Anterior cingulate cortex (tissue), 58 donors: ENCODE measurements around the gene ATP5PD.

Source experiments
- DNase-seq, 58 donors: peaks; one replicate each; lab custom pipeline; 2025; lab: John Stamatoyannopoulos, UW

The ATP5PD gene

DNA sequence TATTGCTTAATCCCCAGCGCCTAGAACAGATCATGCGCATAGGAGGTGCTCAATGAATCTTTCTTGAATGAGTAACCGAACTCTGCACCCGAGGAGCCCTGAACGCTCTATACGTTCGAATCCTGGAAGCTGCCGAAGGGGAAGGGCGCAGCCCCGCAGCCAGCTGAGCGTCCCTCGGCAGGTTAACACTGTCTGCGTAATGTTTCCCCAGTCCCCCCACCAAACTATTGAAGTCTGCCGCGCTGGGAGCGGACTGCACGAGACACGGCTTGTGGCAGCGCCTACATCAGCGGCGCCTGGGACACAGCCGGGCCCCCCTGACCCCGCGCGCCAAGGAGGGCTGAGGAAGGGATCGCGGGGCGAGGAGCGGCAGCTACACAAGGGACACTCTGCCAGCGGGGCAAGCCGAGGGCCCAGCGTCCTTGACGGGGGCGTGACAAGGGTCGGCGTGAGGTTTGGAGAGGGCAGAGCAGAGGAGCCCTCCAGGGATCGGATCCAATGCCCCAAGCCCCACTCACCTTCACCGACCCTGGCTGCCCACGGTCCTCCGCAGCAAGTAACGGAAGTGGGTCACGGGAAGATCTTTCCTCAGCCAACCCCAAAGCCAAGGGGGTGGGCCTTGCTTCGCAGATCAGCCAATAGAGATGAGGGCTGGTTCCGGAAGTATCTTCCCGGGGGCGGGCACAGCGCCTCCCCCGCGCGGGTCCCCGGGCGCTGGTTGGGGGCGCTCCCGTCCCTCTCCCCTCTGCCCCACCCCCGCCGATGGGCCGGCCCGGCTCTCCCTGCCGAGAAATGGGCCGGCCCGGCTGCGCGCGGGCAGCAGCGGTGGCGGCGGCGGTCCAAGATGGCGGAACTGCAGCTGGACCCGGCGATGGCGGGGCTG is at the start of gene ATP5PD, which contains the start of gene KCTD2:
ATP5PD (minus strand) TSS at position 563 of the 883 bp plus-strand sequence. CDS start 4,319 bp downstream, outside the sequence.
KCTD2 (plus strand) TSS at position 819 of the 883 bp plus-strand sequence; CDS start at position 845, 26 bp downstream.
- peak; percentile 73 to 98 (median 94) for DNase-seq

DNA sequence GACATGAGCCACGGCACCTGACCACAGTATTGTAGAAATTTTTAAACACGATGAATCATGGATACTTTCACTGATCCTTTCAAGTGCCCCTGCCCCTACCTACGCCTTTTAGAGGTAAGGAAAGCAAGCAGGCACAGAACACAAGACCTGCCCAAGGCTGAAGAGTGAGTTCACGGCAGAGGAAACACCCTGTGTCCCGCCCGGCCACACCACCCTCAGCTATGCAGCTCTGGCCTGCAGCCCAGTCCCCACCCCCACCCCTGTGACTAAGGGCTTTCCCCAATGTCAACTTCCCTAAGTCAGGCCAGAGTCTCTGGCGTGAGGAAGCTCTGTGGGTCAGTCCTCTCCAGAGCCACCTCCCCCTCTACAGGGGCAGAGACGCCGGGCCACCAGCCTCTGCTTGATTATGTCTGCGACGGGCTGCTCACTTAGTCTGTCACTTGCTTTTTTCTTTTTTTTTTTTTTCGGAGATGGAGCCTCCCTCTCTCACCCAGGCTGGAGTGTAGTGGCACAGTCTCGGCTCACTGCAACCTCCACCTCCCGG is 49.4 kb upstream of the ATP5PD start:
- peak in 8 of 58 donors; percentile 5 to 38 (median 16) for DNase-seq

DNA sequence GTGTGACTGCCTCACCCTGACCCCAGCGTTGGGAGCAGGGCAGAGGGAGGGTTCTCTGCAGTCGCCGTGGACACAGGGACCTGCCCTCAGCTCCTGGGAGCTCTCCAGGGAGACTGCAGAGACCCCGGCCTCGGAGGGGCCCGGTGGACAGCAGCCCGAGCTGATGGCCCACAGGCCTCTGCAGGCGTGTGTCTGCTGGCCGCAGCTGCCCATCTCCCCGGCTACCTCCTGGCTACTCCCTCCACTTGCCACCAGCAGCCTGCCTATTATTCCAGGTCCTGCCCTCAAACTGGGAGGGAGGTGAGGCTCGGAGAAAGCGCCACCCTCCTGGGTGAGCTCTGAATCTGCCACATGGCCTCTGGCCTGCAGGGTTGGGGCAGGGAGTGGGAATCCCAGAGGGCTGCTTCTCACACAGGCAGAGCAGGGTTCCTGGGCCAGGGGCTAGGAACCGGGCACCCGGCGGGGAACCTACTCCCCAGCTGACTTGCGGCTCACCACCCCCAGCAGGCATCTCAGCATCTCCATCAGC is 48.2 kb upstream of the ATP5PD start:
- no peak for DNase-seq

DNA sequence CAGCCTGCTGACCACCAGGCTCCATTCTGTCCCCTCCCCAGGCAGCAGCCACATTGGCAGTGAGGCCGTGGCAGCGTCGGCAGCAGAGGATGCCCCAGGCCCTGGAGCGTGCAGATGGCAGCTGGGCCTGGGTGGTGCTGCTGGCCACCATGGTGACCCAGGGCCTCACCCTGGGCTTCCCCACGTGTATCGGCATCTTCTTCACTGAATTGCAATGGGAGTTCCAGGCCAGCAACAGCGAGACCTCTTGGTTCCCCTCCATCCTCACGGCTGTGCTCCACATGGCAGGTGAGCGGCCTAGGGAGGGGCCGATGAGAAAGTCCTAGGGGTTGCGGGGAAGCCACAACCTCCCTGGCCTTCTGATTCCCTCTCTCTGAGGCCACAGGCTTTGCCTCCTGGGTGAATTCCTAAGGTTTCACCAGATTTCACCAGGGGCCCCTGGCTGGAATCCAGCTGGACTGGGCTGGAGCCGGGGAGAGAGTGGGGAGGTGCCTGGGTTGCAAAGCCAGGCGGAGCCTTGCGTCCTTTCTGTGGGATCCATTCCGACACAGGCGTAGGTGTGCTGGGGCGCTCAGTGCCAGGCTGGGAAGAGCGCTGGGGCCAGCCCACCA is 46.9 kb upstream of the ATP5PD start:
- DNase-seq: no peak

DNA sequence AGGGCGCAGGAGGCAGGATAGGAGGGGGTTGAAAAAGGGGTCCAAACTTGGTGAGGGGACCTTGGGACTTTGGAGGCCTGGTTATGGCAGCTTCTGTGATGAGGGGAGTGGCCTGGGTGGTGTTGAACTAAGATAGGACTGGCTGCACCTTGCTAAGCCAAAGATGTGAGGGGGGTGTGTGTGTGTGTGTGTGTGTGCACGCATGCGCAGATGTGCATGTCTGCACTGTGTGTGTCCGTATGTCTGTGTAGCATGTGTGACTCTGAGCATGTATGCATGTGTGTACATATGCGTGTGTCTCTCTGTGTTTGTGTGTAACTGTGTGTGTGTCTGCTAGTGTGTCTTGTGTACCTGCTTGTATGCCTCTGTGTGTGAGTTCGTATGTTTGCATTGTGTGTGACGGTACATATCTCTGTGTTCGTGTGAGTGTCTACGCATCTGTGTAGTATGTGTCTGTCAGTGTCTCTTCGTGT is 45.1 kb upstream of the ATP5PD start:
- no peak for DNase-seq

DNA sequence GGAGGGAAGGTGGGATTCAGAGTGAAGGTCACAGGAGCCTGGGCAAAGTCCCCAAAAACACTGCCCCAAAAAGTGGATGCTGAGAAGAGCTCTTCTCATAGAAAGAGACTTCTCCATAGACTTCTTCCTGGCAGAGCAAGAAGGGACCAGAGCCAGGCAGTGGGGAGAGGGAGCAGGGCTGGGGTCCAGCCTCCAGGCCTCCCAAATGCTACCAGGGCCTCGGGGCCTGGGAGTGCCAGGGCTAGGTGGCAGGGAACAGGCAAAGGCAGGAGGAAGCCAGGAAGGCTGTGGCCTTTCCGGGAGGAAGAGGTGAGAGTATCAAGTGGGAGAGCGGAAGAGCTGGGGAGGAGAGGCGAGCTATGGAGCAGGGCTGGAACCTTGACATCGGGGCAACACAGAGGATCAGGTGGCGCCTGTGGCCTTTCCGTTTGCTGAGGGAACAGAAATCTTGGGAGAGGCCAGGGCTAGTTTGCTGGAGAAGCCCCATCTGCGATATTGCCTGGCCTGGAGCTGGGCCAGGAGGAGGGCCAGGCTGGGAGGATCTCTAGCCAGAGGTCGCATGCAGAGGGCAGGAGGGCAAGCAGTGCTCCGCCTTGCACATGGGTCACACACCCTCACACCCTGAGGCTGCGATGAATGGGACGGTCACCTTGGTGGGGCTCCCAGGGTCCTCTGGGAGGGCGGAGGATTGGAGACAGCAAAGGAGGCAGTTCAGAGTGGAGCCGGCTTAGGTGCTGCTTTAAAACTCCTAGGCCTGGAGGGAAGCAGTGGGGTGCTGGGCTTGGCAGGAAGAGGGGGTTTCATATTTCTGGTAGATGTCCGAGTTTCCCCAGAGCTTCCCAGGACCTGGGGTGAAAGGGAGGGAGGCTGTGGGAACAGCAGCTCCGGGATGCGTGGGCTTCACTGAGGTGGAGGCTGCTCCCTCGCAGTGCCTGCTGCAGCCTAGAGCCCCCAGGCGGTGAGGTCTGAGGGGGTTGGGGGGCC is 44.4 kb upstream of the ATP5PD start:
- no peak for DNase-seq

DNA sequence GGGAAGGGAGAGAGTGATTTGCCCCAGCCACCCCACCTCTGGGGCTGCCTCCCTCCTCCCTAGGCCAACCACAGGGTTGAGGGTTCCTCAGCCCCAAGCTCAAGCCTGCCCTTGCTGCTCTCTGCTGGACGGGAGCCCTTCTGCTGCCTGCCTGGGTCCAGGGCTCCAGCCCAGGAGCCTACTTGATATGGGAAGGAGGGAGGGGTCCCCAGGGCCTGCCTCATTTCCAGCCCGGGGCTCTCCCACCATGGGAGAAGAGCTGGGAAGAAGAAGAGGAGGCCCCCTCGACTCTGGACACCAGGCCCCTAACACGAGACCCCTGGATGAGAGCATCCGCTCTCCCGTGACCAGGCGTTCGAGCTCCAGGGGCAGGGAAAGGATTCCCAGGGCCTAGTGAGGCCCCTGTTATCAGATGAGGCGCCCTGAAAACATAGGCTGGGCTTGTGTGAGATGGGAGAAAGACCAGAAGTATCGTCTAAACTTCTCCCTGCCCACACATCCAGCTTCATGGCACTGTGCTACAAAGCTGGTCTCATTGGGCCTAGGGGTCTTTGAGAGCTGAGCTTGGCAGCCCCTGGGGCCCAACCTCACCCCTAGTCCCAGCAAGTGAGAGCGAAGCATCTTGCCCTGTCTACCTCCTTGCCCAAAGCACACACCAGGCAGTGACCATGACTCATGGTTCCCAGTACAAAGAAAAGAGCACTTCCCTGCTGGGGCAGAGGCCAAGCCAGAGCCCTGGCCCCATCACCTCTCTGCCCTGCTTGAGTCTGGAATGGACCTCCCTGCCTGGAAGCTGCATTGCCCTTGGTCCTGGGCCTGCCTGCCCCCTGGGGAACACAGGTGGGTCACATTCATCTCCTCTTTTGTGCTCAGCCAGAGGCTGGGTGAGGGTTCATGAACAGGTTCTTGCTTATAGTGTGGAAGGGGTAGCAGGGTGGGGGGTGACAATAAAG is 42.0 kb upstream of the ATP5PD start:
- no peak for DNase-seq

DNA sequence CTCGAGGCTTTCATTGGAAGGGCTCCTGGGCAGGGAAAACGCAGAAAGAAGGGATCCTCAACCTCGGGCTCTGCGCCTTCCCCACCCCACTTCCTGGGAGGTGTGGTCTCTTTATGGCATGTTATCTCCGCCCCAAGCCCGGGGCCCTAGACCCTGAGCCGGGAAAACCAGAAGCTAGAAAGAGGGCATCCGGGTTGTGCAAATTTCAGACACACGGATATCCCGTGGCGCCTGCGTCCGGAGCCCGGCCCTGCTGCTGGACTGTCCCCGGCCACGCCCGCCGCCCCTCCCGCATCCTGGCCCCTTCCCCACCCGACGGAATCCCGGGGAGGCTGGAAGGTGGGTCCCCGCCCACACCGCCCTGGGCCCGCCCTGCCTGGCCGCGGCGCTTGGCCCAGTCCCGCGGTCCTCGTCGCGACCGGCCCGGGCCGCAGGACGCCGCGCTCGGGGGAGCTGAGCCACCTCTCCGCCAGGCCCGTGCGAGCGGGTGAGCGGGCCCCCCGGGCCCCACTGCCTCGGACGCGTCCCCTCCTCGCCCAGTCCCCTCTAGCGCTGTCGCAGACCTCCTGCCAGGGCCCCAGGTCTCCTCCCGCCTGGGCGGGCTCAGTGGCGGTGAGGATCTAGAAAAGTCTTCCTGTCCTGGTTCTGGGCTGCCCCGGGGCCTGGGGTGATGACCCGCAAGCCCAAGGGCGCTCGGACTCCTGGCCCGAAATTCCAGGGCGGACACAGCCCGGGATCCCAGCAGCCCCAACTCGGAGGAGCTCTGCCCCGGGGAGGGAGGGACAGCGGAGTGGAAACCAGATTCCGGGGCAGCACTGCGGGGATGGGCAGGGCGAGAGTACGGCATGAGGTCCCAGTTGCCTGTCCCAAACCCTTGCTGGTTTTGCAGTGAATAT is 41.0 kb upstream of the ATP5PD start, which contains the start of gene SLC16A5:
SLC16A5 (plus strand) TSS at position 397 of the 896 bp plus-strand sequence. CDS start 5,683 bp downstream, outside the sequence.
- DNase-seq: peak in 11 of 58 donors; percentile 6 to 37 (median 19)

DNA sequence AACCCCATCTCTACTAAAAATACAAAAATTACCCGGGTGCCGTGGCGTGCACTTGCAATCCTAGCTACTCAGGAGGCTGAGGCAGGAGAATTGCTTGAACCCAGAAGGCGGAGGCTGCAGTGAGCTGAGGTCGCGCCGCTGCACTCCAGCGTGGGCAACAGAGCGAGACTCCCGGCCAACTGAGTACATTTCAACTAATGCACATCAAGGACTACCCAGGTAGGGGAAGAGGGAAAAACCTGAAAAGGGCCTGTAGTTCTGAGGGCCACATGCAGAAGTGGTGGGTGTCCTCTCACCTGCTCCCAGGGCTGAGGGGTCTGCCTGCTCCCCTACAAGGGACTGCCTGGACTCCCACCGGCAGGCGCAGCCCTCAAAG is 40.4 kb upstream of the ATP5PD start:
- no peak for DNase-seq

DNA sequence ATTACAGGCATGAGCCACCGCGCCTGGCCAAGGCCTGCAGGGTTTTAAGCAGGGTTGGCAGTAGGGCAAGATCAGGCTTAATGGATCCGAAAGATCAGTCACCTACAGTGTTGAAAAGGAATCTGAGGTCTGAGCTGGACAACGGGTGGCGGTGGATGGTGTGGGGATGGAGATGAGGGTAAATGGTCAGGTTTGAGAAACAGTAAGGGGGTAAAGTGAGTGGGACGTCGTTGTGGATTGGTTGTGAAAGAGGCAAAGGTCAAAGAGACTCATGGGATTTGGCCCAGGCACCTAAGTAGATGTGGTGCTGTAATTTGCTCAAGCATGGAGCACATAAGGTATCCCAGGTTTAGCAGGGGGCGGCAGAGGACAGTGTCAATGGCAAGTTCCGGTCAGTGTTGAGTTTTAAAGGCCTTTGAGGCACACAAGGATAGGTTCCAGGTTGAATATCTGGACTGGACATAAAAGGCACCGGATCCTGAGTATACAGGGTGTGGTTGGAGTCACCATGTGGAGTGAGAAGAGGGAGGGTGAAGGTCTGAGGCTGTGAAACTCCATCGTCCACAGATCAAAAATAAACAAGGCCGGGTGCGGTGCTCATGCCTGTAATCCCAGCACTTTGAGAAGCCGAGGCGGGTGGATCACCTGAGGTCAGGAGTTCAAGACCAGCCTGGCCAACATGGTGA is 39.9 kb upstream of the ATP5PD start:
- no peak for DNase-seq

DNA sequence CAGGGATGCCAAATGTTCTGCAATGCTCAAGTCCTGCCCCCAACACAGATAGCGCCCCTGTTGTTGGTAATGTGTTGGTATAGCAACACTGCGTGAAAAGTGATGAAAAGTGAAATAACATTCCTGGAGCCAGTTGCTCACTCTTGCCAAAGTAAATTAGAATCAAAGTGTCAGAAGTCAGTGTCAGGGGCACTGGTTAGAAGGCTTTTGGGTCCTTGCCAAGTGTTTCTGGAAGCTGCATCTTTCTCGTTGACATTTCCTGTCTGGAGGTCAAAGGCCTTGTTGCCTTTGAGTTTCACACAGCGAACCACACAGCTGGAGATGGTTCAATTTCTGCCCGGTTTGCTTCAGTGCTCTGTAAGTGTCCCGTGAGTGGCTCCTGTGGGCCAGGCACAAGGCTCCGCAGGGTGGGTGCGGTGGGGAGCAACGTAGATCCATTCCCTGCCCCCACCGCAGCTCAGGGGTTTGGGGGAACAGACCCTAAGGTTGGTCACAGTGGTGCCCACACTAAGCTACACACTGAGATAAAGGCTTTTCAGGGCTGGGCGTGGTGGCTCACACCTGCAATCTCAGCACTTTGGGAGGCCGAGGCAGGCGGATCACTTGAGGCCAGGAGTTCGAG is 37.4 kb upstream of the ATP5PD start:
- DNase-seq: no peak

DNA sequence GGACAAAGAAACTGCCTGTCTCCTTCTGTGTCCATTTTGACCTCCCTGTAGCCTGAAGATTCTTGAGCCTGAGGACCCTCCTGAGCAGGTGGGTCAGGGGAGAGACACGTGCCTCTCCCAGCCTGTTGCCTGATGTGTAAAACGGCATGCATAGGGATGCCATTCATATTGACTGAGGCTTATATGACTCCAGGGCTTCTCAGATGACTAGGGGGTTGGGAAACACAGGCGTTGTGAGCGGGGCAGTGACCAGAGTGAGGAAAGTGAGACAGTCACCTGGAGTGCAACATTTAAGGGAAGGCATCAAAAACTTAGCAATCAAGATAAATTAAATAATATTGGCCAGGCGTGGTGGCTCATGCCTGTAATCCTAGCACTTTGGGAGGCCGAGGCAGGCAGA is 35.9 kb upstream of the ATP5PD start:
- no peak for DNase-seq

DNA sequence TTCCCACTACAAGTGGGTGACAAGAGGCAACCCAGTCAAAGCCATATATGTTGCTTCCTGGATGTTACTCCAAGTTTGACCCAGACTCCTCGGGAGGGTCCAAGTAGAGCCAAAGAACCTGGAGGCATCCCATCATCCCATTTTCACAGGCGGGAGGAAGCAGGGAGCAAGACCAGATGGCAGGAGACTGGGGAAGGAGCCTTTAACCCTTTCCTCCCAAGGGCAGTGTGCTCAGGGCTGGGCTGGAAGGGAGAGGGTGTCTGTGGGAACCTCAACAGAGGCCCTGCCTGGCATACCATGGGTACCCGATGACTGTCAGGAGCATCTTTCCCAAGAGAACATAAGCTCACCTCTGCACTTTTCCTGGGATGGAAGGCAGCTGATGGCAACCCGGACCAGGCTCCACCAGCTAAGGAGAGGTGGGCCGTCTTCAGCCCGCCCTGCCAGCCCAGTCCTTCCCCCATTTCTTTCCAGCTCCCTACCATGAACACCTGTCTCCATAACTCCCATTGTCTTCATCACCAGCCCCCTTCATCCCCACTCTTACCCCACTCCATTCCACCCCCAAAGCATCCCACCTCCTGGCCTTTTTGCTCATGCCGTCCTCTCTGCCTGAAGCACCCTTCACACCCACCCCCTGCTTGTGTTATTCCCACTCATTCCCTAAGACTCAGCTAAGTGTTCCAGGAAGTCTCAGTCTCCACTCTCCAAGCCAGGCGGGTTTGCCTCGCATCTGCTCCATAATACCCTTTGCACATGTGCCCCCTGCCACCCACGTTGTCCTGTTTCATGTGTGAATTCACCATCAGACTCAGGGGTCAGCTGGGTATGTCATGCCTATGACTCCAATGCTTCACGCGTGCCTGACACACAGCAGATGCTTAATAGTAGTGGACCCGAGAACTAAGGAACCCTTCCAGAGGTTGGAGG is 35.1 kb upstream of the ATP5PD start:
- DNase-seq: no peak

DNA sequence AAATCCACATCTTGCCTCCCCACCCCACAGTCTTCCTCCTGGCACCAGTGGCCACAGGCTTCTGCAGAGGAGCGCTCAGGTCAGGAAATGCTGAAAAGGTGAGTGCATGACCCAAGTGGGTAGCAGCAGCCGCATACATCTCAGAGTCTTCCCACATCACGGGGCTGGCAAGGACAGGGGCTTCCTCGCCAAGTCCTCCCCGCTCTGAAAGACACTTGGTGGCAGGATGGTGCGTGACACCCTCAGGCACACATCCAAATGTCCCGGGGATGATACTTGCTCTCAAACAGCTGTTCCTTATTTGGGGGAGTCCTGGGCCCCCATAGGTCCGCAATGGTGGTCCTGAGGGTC is 32.2 kb upstream of the ATP5PD start:
- DNase-seq: no peak

DNA sequence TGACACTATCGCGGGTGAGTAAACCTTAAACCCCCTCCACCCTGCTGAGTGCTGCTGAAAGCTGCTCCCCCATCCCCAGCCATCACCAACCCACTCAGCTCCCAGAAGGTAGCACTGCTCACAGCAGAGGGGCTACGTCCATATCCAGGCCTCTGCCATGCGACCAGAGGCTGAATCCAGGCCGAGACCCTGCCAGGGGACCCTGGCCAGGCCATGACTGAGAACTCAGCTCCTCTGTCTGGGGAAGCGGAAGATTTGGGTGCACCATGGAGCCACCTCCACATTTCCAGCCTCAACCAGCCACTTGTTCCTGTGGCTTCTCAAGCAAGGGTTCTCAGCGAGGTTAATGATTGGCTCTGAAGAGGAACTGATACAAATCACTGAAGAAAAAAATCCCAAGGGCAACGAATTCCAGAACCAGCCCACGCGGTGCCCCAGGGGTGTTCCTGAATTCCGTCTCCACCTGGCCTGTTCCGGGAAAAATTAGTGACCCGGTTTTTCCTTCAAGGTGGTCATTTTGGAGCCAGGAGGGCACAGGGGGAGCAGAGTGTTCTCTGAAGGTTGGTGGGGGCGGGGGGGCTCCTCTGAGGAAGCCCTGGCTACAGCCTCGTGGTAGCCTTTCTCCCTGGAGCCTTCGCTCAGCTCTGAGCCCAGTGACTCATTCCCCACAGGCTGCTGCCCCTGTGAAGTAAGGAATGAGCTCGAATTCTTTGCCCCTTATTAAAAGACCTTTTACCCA is 31.7 kb upstream of the ATP5PD start:
- DNase-seq: no peak
